NCI-H345 treated with DMSO at 0.1 percent for 48 hours (cell line): Measurements from ENCODE around the gene PRTG.
"Not testable (repeated sequence)": the region's sequence is repeated elsewhere in the genome, so short reads cannot be mapped to it uniquely, and the experiment has no call there.

Experiments used
- DNase-seq: peaks from one replicate; lab custom pipeline; 2025; ENCODE audit not compliant: unreplicated experiment; lab: John Stamatoyannopoulos, UW

Gene PRTG, protein sequence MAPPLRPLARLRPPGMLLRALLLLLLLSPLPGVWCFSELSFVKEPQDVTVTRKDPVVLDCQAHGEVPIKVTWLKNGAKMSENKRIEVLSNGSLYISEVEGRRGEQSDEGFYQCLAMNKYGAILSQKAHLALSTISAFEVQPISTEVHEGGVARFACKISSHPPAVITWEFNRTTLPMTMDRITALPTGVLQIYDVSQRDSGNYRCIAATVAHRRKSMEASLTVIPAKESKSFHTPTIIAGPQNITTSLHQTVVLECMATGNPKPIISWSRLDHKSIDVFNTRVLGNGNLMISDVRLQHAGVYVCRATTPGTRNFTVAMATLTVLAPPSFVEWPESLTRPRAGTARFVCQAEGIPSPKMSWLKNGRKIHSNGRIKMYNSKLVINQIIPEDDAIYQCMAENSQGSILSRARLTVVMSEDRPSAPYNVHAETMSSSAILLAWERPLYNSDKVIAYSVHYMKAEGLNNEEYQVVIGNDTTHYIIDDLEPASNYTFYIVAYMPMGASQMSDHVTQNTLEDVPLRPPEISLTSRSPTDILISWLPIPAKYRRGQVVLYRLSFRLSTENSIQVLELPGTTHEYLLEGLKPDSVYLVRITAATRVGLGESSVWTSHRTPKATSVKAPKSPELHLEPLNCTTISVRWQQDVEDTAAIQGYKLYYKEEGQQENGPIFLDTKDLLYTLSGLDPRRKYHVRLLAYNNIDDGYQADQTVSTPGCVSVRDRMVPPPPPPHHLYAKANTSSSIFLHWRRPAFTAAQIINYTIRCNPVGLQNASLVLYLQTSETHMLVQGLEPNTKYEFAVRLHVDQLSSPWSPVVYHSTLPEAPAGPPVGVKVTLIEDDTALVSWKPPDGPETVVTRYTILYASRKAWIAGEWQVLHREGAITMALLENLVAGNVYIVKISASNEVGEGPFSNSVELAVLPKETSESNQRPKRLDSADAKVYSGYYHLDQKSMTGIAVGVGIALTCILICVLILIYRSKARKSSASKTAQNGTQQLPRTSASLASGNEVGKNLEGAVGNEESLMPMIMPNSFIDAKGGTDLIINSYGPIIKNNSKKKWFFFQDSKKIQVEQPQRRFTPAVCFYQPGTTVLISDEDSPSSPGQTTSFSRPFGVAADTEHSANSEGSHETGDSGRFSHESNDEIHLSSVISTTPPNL

DNA sequence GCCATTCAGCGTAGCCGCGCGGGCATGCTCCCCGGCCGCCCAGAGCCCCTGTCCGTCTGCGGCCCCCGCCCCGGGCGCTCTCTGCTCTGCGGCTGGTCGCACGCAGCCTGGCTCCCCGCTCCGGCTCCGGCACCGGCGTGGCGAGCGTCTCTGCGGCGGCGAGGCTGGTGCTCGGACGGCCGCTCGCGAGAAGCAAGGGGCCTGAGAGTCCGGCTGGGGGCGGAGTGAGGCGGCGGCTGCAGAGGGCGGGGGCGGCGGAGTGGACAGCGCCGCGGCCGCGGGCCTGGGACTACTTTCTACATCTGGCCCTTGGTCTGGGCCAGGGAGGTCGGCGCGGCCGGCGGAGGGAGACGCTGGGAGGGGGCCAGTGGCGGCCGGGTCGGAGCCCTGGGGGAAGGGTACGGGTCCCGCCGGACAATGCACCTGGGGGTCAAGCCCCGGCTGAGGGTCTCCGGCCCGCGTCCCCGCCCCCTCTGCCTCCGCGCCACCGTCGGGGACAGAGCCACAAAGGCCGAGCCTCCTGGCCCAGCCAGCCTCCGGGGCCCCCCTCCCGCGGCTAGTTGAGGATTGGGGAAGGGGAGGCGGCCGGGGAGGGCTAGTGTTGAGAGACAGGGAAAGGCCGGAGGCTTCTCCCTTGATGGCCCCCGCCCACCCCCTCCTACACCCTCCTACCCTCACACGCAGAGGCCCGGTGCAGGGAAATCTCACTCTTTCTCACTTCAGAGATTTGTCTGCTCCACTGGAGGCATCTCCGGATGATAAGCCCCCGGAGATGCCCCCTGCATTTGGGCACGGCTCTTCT, at the start of gene PRTG:
Gene PRTG, minus strand, starts transcription at position 226 of the 802 bp plus-strand sequence. Its CDS starts 221 bp downstream, at position 5.
- DNase-seq: no peak

DNA sequence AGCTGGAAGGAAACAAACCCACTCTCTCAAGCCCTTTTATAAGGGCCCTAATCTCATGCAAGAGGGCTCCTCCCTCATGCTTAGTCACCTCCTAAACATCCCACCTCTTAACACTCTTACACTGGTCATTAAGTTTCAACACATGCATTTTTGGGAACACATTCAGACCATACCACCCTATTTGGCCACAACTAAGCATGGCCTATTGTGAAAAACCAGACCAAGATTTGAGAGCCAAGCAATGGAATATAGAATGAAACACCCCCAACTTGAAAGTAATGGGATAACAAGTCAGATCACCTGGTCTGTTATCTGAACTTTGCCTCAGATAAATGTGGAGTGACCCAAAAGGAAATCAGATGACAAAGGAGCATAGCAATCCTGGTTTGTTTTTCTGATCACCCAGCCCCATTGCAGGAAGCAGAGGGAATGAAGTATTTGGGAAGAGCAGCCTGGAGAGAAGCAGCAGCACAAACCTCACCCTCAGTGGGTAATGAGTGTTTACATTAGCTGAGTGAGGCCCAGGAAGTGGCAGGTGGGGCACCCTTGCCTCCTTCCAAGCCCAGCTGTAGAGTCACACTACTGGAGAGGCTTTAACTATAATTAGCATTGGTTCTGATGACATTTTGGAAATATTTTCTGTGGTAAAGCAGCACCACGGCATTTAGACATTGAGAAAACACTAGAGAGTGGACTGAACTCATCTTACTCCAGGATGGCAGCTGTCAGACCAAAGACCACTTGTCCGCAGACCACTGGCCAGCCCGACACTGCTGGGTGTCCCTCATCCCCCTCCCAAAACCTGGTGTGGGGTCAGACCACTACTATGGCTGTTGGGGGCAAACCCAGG, 48.8 kb upstream of the PRTG start:
- peak; percentile 21 for DNase-seq

DNA sequence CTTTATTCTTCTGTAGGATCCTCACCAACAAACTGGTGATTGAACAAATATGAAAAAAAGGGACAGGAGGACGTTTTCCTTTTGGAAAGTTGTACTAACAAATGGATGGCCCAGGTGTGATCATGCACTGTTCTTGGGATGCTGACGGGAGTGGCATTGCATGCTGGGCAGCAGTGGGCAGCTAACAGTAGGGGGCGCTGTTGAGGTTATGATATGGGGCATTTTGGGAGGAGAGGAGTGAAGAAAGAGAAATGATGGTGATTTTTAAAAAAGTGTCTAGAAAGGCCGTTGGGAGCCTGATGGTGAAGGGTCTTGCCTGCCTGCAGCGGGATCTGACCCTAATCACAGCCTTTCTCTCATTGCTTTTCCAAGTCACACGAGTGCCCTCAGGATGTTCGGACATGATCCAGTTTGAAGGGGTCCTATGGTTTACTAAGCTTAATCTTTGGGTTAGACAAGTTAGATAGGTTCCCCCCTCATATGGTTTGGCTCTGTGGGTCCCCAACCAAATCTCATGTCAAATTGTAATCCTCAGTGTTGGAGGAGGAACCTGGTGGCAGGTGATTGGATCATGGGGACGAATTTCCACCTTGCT, 46.2 kb upstream of the PRTG start:
- no peak for DNase-seq

DNA sequence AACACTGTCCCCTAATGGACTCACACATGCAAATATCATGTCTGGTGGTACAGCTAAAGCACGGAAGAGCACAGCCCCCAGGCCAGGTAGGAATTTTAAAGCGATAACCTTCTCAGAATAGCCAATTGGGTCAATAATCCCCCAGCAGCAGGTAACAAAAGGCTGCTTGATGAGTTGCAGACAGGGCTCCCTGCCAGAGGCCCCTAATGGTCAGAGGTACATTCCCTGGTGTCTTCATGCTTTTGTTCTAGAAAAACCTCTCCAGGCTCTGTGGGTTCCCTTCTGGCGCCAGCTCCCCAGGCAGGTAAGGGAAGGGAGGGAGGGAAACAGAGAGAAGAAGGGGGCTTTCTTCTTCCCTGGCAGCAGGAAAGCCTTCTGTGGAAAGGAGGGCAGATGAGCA, 43.4 kb upstream of the PRTG start:
- no peak for DNase-seq

DNA sequence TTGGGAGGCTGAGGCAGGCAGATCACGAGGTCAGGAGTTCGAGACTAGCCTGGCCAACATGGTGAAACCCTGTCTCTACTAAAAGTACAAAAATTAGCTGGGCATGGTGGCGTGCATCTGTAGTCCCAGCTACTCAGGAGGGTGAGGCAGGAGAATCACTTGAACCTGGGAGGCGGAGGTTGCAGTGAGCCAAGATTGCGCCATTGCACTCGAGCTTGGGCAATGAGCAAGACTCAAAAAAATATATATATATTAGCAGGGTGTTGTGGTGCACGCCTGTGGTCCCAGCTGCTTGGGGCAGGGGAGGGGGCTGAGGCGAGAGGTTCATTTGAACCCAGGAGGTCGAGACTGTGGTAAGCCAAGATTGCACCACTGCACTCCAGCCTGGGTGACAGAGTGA, 42.6 kb upstream of the PRTG start:
- not testable (repeated sequence) for DNase-seq

DNA sequence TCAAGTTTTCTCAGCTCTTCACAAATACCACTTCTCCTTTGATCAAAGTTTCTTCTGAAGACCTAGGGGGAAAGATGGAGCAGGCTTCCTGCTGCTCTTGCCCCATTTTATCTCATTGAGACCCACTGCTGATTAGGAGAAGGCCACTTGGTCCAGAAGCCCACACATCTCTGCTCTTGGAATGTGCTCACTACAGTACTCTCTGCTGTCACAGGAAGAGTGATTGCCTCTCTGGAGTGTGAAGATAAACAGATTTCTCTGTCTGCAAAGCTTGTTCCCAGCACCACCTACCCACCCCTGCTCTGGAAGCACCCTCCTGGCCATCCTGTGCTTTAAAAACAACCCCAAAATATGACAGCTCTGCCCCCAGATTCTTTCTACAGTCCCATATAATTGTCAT, 41.3 kb upstream of the PRTG start:
- DNase-seq: no peak

DNA sequence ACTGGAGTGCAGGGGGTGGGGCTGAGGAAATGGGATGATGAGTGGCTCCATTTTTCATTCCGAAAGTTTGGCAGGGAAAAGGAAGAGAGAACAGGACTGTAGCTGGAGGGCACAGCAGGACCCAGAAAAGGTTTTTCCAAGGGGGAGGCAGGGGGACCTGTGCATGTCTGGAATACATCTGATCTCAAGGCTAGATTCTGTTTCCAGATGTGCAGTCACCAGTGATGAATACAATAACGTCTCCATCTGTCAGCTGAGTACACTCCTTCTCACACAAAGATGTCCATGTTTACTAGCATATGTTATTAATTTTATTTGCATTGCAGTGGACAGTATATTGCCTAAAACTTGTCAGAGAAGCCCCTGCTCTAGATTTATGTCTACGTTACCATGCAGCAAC, 39.9 kb upstream of the PRTG start:
- no peak for DNase-seq

DNA sequence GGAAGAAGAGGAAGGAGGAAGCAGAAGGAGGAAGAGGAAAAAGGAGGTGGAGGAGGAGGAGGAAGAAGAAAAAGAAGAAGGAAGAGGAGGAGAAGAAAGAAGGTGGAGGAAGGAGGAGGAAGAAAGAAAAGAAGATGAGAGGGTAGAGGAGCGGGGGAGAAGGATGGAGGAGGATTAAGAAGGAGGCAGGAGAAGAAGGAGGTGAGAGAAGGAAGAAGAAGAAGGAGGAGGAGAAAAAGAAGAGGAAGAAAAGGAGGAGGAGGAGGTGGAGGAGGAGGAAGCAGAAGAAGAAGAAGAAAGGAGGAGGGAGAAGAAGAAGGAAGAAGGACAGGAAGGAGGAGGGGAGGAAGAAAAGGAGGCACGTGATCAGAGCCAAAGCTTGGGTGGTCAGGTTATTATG, 37.3 kb upstream of the PRTG start:
- no peak for DNase-seq

DNA sequence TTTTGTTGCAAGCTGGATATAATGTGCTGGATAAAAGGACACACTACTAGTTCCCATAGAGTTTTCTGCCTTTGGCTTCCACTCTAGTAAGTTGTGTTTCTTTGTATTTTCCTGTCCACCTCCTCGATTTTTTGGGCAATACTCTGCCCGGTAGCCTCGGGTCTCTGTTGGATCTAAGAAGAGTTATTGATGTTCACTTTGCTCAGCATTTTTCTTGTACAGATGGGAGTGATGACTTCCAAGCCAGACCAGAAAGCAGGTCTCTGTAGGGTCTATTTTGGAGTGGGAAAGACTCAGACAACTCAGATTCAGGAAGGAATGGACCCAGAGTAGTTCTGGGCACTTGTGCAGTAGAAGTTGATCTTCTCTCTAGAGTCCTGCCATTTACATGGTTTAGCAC, 36.0 kb upstream of the PRTG start:
- DNase-seq: no peak

DNA sequence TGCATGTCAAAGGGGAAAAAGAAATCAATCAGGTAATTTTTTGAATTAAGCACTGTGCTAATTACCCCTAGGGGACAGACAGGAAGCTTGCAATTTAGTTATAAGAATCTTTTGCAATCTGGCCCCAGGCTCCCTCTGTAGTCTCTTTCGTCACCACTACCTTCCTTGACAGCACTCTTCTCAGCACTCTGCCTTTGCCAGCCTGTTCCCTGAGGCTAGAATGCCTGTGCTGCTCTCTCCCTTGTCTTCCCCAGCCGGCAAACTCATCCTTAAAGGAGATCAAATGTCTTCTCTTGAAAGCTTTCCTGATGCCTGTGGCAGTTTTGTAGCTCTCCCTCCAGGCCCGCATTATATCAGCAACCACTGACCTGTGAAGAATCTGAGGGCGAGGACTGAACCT, 32.4 kb upstream of the PRTG start:
- DNase-seq: no peak

DNA sequence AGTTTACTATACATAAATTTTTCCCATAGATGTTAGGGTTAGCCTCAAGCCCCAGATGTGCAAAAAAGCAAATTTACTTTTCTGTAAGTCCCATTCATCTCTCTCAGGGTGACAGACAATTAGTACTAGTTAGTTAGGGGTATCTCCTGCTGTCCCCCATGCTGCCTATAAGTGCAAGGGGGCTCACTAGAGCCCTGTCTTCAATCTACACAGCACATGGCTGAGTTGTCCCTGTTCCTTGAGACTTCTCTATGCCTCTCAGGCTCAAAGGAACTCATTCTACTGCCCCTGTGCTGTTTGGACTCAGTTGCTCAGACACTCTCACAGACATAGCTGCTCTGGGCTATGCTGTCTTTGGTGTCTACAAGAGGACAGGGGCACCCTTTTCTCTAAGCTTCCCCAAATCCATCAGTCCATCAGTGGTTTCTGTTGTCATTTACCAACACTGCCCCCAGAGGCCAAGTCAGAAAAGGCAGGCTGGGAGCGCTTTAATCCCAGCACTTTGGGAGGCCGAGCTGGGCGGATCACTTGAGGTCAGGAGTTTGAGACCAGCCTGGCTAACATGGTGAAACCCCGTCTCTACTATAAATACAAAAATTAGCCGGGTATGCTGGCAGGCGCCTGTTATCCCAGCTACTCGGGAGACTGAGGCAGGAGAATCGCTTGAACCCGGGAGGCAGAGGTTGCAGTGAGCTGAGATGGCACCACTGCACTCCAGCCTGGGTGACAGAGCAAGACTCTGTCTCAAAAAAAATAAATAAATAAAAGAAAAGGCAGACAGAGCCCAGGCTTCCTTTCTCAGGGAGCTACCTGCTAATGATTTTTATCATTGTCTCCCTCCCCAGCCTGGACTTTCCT, 31.4 kb upstream of the PRTG start:
- DNase-seq: no peak

DNA sequence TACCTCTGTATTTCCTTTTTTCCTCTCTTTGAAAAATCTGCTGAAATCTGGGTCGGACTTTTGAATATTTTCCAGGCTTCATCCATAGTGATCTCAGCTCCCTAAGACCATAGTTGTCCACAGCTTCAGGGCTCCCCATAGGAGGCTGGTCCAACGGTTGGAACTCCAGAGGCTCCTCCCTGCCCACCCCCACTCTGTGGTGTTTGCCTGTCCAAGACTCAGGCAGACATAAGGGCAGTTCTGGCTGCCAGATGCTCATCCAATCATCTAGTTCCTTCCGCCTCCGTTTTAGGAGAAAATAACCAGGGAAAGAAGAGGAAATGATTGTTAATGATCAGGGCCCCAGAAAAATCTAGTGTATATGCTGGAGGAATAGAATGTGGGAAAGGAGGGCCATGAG, 27.9 kb upstream of the PRTG start:
- no peak for DNase-seq

DNA sequence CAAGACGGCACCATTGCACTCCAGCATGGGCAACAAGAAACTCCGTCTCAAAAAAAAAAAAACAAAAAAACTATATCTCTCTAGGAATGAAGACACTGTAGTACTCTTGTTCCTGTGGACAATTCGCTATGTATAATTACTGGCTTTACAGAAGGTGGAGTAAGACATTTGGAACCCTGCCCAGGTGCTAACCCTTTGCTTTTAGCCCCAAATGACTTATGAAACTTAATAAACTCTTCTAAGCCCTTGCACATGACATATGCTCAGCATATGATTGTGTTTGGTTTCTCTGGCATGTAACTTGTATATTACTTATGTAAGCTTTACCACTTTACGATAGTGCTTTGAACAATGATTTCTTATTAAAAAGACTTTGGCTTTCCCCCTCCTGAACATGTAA, 27.3 kb upstream of the PRTG start:
- DNase-seq: no peak

DNA sequence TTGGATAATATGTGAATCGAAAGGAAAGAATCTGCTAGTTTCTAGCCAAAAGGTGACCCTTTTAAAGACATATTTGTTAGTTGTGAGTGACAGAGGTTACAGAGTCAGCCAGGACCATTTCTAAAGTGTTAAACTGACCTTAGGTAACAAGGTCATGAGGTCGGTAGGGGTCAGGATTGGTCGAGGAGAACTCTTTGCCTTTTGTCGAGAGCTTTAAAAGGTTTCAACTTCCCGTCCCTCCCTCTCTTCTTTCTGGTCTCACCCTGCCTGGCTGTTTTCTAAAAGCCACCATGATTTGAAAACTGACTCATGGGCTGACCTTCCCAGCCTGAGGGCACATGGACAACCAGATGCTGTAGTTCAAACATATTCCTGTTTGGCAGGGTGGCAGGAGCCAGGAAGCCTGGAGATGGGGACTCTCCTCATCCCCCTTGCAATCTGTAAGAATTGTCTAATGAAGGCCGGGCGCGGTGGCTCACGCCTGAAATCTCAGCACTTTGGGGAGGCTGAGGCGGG, 25.8 kb upstream of the PRTG start:
- no peak for DNase-seq

DNA sequence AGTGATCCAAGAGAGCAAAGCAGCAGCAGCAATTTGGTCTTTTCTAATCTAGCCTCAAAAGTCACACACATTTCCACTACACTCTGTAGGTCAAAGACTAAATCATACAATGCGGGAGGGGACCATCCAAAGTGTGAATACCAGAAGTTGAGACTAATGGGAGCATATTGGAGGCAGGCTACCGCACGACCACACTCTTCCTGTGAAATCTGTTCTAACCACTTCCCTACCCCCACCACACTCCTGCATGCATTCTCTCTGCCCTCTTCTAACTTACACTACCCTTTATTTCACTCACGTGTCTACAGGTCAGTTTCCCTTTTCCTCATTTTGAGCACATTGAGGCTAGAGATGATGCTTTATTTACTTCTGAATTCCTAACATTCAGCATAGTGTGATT, 23.7 kb upstream of the PRTG start:
- no peak for DNase-seq

DNA sequence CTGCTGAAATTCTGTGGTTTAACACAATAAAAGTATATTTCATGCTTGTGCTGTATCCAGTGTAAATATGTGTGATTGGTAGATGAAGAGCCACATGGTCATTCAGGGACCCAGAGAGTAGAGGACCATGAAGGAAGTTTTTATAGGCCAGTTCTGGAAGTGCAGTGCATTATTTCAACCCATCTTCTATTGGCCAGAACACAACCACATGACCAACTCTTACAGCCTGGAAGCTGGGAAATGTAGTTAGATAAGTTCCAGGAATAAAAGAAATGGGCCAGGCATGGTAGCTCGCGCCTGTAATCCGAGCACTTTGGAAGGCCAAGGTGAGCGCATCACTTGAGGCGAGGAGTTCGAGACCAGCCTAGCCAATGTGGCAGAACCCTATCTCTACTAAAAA, 21.4 kb upstream of the PRTG start:
- DNase-seq: no peak

DNA sequence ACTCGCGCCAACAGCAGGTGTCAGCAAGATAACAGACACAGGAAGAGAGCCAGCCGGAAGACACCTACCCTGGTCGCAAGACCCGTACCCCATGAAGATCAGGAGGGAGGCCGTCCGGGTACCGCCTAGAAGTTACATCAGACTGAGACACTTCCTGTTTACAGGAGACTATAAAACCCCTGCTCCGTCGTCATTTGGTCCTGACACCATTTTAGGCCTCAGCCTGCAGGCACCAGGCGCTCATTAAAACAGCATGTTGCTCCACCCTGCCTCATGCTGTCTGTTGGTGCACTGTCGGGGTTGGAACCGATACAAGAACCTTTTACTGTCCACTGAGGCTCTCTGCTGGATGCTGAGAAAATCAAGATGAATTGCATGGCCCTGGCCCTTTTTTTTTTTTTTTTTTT, 15.6 kb upstream of the PRTG start:
- no peak for DNase-seq

DNA sequence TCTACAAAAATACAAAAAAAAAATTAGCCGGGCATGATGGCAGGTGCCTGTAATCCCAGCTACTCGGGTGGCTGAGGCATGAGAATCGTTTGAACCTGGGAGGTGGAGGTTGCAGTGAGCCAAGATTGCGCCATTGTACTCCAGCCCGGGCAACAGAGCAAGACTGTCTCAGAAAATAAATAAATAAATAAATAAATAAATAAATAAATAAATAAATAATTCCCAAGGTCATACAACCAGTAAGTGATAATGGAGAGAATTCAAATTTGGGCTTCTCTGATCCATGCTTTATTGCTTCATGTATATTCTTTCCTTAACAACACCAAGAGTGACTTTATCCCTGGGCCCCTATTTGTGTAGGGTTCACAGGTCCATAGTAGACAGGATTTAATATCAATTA, 10.5 kb upstream of the PRTG start:
- not testable (repeated sequence) for DNase-seq
